Activated T-cell treated with anti-CD3 and anti-CD28 coated beads for 4 hours (primary cell): Measurements from ENCODE around the gene TNFRSF4.
"Not testable (repeated sequence)": the region's sequence is repeated elsewhere in the genome, so short reads cannot be mapped to it uniquely, and the experiment has no call there.

ENCODE experiments used
- DNase-seq: peaks from one replicate; pipeline ENCODE4 v3.0.0-alpha.2; 2020

TNFRSF4 gene

DNA sequence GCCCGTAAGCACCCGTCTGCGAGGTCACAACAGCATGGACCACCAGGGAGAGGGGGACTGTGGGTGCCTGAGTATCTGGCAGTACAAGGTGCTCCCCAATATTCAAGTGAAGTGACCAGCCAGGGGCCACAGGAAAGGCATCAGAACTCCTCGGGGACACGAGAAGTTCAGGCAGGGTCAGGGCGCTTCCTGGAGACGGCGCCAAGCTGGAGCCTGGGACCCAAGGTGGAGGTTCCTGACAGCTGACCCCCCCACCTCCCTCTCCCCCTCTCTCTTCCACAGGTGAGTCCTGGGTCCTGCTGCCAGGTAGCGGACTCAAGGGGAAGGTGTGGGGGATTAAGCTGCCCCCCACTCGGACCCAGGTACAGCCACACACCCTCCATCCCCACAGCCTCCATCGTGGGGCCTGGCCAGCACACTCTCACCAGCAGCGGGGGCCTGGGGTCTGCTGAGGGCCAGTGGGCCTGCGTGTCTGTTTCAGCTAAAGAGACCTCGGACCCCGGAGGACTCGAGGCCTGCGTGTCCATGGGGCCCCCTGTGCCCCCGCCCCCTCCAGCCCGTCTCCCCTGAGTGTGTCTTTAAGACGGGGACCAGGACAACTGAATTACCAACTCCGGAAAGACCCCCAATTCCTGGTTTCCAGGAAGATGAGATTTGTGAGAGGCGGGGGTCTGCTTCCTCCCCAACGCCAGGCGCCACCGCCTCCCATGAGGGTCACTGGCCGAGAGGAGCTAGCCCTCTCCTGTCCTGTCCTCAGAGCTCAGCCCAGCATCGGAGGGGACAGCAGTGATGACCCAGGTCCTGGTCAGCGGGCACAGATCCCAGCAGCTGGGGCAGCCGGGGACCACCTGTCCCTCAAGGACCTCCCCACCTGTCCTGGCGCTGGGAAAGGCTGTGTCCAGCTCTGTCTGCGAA lies 13.7 kb downstream of the TNFRSF4 start:
- no peak for DNase-seq

DNA sequence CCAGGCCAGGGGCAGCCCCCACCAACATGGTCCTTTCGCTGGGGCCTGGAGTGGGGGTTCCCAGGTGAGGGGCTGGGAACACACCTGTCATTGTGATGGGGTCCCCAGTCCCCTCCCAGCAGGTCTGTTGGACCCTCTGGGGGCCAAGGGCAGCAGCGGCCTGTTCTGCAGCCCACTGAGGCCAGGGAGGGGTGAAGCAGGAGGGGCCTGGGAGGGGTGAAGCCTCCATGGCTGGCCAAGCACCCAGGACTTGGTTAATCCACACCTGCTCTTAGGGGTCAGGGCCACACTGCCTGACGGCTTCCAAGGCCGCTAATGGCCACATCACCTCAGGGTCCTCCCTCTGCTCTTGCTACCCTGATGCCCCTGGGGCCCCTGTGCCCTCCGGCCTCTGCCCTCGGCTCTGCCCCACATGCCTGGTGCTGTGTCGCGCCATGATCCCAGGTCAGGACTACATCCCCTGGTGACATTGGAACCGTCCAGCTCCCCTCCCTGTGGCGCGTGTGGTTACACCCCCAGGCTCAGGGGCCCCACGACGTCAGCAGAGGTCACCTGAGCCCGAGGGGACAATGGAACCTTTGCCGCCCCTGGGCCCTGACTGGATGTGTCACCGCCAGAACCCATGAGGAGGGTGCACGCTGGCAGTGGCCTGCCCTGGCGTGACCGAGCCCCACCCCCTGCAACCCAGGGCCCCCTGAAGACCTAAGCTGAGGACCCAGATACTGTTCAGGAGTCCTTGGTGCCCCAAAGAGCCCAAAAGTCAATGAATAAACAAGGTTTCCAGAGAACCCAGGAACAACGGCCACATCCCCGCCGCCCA lies 14.6 kb downstream of the TNFRSF4 start:
- DNase-seq: no peak

DNA sequence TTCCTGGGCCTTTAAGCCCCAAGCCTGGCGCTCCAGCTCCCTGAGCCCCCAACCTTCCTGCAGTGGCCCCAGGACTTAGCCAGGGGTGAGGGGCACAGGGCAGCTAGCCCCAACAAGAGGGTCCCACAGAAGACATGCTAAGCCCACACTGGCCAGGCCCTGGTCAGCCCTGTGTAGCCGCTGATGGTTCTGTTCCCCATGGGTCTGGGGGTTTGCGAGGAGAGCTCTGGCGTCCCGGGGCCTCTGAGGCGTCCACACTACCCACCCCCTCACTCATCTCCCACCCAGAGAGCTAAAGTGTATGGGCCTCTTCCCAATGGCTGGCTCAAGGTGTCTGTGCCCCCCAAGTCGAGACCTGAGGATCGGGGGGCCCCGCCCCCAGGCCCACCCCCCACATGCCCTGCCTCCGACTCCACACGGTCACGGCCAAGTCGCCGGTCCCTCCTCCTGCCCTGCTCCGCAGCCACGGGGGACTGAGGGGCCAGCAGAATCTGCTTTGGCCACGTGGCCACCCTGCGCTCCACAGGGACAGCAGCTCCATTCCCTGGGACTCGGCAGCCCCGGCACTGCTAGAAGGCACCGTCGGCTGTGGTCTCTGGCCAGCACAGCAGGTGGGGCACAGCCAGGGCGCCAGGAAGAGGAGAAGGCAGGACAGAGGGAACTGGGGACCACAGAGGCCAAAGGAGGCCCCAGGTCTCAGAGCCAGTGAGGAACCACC lies 15.4 kb downstream of the TNFRSF4 start:
- no peak for DNase-seq

DNA sequence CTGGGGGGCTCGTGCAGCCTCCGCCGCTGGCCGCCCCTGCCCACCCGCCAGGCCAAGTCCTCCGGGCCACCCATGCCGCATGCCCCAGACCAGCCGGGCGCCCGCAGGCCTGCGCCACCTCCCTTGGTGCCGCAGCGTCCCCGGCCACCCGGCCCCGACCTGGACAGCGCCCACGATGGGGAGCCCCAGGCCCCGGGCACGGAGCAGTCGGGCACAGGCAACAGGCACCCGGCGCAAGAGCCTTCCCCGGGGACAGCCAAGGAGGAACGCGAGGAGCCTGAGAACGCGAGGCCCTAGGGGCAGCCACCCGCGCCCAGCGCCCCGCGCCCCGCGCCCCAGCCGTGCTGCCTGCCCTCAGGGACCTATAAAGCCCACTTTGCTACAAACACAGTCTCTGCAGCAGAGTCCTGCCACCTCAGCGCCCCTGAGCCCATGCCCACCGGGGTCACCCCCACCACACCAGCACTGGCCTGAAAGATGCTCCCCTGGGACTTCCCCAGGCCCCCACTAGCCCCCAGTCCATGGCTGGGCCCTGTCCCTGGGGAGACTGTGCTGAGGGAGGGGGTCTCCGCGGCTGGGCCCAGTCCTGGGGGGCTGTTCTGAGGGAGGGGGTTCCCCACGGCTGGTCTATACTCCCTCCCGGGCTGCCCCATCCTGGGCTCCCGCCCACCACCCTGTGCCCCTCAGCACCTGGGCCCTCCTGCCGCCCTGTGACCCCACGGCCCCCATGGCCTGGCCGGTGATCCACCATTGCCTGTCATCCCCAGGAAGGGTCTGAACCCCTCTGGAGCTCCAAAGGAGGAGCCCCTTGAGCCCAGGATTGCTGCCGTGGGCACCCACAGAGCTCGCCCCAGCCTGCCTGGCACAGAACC lies 16.2 kb downstream of the TNFRSF4 start:
- DNase-seq: no peak

DNA sequence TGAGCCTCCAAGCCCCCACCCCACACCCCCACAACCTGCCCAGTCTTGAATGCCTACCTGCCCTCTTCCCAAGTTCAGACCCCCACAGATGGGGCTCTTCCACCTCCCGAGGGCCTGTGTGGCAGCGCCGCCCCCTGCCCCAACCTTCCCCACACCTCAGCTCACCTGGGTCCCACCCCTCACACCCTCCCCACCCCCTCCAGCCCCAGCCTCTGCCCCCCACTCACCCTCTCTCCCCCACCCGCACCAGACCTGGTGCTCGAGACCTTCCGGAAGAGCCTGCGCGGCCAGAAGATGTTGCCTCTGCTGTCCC lies 16.8 kb downstream of the TNFRSF4 start:
- DNase-seq: no peak

DNA sequence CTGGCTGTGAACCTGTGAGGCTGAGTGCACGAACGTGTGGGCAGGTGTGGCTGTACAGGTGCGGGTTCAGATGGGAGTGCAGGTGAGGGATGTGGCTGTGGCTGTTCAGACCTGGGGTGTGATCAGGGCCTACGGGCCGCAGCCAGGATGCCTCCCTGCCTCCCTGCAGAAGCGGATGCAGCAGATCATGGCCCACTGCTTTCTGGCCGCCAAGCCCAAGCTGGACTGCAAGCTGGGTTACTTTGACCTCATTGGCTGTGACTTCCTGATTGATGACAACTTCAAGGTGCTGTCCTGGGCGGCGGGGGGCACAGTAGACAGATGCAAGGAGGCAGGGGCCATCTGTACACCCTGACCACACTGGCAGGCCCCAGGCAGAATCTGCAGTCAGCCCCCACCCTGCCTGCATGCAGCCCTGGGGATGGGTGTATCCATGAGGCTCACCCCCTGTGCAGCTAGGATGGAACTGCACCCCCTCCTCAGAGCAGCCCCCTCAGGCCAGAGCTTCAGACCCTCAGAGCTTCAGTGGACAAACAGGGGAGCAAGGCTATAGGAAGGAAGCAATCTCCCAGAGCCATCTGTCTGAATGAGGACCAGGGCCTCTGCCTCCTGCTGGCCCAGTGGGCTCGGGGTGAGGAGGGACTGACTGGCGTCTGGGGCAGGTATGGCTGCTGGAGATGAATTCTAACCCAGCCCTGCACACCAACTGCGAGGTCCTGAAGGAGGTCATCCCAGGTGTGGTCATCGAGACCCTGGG lies 17.3 kb downstream of the TNFRSF4 start:
- DNase-seq: no peak

DNA sequence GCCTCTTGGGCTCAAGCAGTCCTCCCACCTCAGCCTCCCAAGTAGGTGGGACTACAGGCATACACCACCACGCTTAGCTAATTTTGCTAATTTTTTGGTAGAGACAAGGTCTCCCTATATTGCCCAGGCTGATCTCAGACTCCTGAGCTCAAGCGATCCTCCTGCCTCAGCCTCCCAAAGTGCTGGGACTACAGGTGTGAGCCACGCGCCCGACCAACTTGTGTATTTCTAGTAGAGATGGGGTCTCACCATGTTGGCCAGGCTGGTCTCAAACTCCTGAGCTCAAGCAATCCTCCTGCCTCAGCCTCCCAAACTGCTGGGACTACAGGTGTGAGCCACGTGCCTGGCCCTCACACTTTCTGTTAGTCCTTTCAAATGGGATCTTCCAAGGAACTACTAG lies 18.2 kb downstream of the TNFRSF4 start:
- DNase-seq: not testable (repeated sequence)

DNA sequence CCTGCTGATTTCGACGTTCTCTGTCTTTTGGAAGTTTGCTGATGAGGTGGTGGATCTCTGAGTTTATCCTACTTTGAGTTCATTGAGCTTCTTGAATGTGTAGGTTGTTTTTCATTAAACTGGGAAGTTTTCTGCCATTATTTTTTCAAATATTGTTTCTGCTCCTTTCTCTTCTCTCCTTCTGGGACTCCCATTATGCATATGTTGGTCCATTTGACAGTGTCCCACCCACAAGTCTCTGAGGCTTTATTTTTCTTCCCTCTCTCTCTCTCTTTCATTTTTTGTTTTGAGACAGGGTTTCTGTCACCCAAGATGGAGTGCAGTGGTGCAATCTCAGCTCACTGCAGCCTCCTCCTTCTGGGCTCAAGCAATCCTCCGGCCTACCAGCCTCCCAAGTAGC lies 19.2 kb downstream of the TNFRSF4 start:
- no peak for DNase-seq

DNA sequence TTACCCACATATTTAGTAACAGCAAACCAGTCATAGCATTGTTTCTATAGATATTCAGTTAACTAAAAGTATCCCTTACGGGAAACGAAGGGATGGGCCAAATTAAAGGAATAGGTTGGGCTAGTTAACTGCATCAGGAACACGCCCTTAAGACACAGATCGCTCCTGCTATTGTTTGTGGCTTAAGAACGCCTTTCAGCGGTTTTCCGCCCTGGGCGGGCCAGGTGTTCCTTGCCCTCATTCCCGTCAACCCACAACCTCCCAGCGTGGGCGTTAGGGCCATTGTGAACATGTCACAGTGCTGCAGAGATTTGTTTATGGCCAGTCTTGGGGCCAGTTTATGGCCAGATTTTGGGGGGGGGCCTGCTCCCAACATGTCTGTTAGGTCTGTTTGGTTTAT lies 22.2 kb downstream of the TNFRSF4 start:
- no peak for DNase-seq

DNA sequence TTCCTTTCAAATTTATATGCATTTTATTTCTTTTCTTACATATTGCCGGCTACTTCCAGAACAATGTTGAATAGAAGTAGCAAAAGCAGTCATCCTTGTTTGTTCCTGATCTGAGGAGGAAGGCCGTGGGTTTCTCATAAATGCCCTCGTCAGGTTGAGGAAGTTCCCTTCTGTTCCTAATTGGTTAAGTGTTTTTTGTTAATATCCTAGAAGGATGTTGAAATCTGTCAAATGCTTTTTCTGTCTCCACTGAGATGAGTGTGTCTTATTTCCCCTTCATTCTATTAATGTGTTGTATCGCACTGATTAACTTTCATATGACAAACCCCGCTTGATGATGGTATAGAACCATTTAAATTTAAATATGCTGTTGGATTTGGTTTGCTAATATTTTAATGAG lies 24.8 kb downstream of the TNFRSF4 start:
- DNase-seq: no peak

DNA sequence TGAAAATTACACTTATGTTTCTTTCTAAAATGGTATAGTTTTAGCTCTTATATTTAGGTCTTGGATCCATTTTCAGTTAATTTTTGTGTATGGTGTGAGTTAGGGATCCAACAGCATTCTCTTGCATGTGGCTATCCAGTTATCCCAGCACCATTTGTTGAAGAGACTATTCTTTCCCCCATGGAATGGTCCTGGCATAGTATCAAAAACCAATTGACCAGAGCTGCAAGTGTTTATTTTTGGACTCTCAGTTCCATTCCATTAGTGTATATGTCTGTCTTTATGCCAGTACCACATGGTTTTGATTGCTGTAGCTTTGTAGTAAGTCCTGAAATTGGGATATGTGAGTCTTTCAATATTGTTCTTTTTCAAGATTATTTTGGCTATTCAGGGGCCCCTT lies 26.0 kb downstream of the TNFRSF4 start:
- DNase-seq: no peak

DNA sequence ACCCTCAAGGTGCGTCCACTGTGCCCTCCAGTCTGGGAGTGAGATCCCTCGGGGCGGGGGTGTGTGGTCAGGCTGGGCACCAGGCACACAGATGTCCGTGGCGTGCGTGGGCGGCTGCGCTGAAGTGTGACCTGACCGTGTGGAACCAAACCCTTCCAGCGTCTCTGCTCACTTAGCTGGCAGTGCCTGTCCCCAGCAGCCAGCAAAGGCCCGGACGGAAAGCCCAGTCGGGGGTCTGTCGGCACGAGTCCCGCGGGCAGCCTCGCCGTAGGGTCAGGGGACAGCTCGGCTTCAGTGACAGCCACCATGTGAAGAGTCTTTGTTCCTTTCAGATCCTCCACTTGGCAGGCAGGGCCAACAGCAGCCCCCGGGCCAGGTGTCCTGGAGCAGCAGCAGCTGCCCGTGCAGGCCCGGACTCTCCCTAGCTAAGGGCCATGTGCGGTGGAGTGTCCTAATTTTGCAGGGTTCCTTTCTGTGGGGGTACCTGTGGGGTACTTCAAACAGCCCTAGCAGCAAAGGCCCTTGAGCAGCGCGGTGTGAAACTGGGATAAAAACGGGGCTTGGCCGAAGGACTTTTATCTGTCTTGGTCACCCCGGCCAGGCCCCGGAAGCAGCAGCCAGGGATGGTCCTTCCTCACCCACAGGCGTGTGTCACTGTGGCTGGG lies 28.7 kb downstream of the TNFRSF4 start:
- DNase-seq: no peak

DNA sequence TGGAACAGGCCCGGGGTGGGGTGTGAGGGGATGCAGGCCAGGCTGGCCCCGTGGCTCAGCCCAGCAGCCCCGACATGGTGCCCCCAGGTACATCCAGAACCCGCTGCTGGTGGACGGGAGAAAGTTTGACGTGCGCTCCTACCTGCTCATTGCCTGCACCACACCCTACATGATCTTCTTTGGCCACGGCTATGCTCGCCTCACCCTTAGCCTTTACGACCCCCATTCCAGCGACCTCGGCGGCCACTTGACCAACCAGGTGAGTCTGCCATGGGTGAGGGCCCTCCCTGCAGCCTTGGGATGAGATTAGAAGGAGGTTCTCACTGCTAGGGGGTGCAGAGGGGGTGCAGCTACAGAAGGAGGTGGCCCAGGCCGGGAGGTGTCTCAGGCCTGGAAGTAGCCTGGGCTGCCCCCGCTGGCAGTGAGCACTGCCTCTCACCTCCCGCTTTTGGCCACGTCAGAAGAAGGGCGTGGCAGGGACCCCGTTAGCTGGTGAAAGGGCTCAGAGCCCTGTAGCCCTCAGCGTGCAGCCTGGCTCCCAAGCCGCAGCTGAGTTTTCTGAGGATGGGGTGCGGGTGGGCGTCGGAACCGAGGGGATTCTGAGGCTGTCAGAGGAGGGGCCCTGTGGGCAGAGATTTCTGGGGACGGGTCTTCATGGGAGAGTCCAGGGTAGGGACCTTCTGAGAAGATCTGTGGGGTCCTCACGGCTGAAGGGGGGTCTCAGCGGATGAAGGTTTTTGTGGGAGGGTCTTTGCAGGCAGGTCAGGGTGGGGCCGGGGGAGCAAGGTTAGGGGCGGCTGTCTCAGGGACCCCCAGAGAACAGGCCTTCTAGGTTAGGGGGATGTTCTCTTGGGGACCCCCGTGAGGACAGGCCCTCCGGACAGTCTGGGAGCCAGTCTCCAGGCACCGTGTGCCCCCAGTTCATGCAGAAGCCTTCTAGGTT lies 29.8 kb downstream of the TNFRSF4 start:
- no peak for DNase-seq

DNA sequence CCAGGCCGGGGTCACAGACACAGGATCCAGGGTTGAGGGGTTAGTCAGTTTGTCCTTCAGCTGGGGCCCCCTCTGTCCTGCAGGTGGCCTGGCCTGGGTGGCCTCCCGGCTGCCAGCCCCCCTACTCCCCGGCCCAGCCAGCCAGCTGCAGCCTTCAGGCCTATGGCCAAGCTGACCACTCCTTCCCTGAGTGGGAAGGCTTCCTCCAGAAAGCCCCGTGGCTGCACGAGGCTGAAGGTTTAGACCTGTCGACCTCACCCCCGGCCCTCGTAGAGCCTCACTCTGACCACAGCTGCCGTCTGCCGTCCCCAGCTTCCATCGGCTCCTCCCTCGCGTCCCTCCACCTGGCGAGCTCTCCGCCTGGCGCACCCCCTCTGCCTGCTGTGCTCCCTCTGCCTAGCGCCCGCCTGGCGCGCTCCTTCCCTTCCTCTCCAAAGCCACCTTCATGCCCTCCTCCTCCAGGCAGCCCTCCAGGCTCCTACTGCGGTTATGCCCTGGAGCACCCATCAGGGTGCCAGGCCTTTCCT lies 30.7 kb downstream of the TNFRSF4 start:
- no peak for DNase-seq

DNA sequence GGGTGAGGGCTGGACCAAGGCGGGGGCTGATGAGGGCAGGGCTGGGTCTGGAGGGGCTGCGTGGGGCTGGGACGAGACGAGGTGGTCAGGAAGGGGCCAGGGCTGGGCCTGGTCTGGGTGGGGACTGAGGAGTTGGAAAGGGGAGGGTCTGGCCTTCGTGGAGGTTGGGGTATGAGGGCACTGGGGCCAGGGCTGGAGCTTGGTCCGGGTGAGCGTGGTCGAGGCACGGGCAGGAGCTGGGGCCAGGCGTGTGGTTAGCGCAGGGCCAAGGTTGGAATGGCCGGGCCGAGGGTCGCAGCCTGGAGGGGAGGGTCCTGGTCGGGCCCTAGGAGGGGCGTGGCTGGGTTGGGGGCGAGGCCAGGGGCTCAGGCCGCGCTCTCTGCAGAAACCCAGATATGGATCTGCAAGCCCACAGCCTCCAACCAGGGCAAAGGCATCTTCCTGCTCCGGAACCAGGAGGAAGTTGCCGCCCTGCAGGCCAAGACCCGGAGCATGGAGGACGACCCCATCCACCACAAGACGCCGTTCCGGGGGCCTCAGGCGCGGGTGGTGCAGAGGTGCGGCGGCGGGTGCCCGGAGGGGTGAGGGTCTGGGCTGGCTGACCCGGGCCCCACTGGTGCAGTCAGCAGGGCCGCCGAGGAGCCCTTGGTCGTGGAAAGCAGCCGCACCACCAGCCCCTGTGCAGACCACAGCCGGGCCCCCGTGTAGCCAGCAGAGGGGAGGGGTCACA lies 31.3 kb downstream of the TNFRSF4 start:
- DNase-seq: no peak

DNA sequence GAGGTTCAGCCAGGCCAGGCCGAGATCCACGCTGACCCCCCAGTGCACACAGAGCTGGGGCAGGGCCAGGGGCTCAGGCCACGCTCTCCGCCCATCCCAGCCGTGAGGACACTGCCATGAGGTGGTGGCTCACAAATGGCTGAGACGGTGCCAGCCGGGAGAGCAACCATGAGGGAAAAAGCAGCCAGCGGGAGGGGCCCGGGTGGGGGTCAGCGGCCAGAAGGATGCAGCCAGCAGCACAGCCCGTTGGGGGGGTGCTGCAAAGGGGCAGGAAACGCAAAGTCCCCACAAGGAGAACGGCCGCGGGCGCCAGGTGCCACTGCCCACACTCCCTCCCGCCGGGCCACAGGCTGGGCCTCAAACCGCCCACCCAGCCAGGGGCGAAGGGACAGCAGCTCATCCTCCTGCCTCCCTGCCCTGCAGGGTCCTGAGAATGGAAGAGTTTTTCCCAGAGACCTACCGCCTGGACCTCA lies 32.0 kb downstream of the TNFRSF4 start:
- DNase-seq: no peak

DNA sequence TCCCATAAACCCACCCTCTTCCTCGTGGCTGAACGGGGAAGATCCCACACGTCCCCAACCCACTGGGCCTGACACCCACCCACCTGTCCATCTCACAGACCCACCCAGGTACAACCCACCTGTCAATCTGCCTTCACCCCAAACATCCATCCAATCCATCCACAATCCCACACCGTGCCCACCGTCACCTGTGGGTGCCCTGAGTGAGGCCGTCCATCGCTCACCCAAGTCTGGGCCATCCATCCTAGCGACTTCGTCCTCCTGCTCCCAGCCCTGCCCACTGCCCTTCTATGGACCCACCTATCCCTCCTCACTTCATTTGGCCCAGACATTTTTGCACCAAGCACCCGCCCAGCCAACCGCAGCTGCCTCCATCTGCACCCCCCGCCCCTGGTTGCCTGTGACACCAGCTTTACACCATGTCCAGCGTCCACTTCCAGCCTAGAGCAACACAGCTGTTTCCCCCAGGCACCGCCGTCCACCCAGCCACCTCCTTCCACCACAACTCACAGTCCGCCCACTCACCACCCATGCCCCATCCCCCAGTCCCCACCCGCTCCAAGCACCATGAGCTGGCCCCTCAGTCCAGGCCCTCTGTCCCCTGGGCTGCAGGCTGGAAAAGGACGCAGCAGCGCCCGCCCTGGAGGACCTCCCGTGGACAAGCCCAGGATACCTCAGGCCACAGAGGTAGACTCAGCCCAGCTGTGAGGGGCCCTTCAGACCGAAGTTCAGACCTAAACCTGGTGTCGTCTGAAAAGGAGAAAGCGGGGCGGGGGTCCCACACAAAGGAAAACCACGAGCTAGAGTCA lies 32.6 kb downstream of the TNFRSF4 start:
- DNase-seq: no peak
